Omental fat pad (tissue), 4 donors: Measurements from ENCODE around the gene CTIF. TPM values are rescaled to one million over a fixed set of nuclear protein-coding genes. Genes with fewer than 3 reads are reported as not detected.
"Not testable (repeated sequence)": the region's sequence is repeated elsewhere in the genome, so short reads cannot be mapped to it uniquely, and the experiment has no call there.

Experiments
- ATAC-seq: fragments of 150-250 bp; one replicate; pipeline ENCODE4 v1.9.1; 2016; ENCODE audit warnings: mild to moderate bottlenecking, moderate library complexity; ENCODE audit not compliant: low FRiP score
- DNase-seq: peaks from one replicate; pipeline ENCODE4 v3.0.0-alpha.2; 2019; ENCODE audit warnings: low spot score
- CTCF ChIP-seq, 3 donors: fragments of 450-650 bp; IDR thresholded peaks; one replicate each; pipeline ENCODE4 v1.5.1; 2016 to 2017; ENCODE audit warnings: antibody characterized with exemption in 3 of 3, mild to moderate bottlenecking in 3 of 3, moderate library complexity in 2 of 3
- total RNA-seq, 4 donors: library from RNA; depleted of rRNA; stranded (reverse); fragments of >200 nt; gene quantifications; one replicate each; pipeline ENCODE4 v1.1.0, GENCODE V29; 2016

CTIF gene
- total RNA-seq, 4 donors from 2014 or later: 57.5 to 94.0 (median 72.4) TPM

GRCh38 chr18:48649231-48649630 lies 110.4 kb downstream of the CTIF start:
- DNase-seq (no peak), ATAC-seq (no peak)
- no peak for TF ChIP-seq CTCF (IDR thresholded peaks at IDR 0.05)

GRCh38 chr18:48654591-48654990 lies 115.8 kb downstream of the CTIF start:
- DNase-seq, ATAC-seq: not testable (repeated sequence)

GRCh38 chr18:48655508-48655907 lies 116.7 kb downstream of the CTIF start:
- no peak for TF ChIP-seq CTCF (IDR thresholded peaks at IDR 0.05)
- no peak for DNase-seq
- no peak for ATAC-seq

- DNase-seq (no peak), ATAC-seq (no peak)
- TF ChIP-seq CTCF (IDR thresholded peaks at IDR 0.05): no peak
Measured at GRCh38 chr18:48656176-48656575, 117.3 kb downstream of the CTIF start.

GRCh38 chr18:48656582-48656981 lies 117.8 kb downstream of the CTIF start:
- no peak for TF ChIP-seq CTCF (IDR thresholded peaks at IDR 0.05)
- ATAC-seq (no peak), DNase-seq (no peak)

GRCh38 chr18:48657447-48658120 lies 118.8 kb downstream of the CTIF start:
- no peak for DNase-seq
- no peak for ATAC-seq
- no peak for TF ChIP-seq CTCF (IDR thresholded peaks at IDR 0.05)

GRCh38 chr18:48658721-48659120 lies 119.9 kb downstream of the CTIF start:
- no peak for TF ChIP-seq CTCF (IDR thresholded peaks at IDR 0.05)
- DNase-seq: no peak

More at GRCh38 chr18:48658721-48659120, 119.9 kb downstream of the CTIF start:
- ATAC-seq: no peak
